AG20443 (cell line): ENCODE results near the gene ARAP1.

Experiments used
- DNase-seq: peaks from one replicate; pipeline ENCODE4 v3.0.0; 2012; ENCODE audit warnings: low spot score, mixed read lengths

Gene ARAP1

GRCh38 chr11:72723508-72723907, 28.7 kb downstream of the ARAP1 start:
- no peak for DNase-seq

GRCh38 chr11:72722050-72722748, 30.0 kb downstream of the ARAP1 start:
- DNase-seq: peak; percentile 95

- no peak for DNase-seq
Observed at GRCh38 chr11:72721689-72722049, 30.5 kb downstream of the ARAP1 start.

GRCh38 chr11:72721276-72721675, 30.9 kb downstream of the ARAP1 start:
- DNase-seq: no peak

GRCh38 chr11:72720784-72721183, 31.4 kb downstream of the ARAP1 start:
- DNase-seq: no peak

GRCh38 chr11:72720047-72720446, 32.2 kb downstream of the ARAP1 start:
- DNase-seq: no peak

- no peak for DNase-seq
Observed at GRCh38 chr11:72719551-72719950, 32.7 kb downstream of the ARAP1 start.

- DNase-seq: no peak
Observed at GRCh38 chr11:72719144-72719543, 33.1 kb downstream of the ARAP1 start.

GRCh38 chr11:72718101-72718501, 34.1 kb downstream of the ARAP1 start:
- DNase-seq: no peak

GRCh38 chr11:72716788-72717435, 35.3 kb downstream of the ARAP1 start:
- no peak for DNase-seq

GRCh38 chr11:72716290-72716689, 35.9 kb downstream of the ARAP1 start:
- no peak for DNase-seq

GRCh38 chr11:72712841-72713240, 39.4 kb downstream of the ARAP1 start:
- DNase-seq: no peak

GRCh38 chr11:72712168-72712751, 39.9 kb downstream of the ARAP1 start:
- no peak for DNase-seq

- no peak for DNase-seq
Observed at GRCh38 chr11:72711141-72711540, 41.1 kb downstream of the ARAP1 start.

- no peak for DNase-seq
Observed at GRCh38 chr11:72710278-72710677, 41.9 kb downstream of the ARAP1 start.

- no peak for DNase-seq
Observed at GRCh38 chr11:72709478-72710238, 42.5 kb downstream of the ARAP1 start.

- no peak for DNase-seq
Observed at GRCh38 chr11:72707032-72707431, 45.2 kb downstream of the ARAP1 start.

- no peak for DNase-seq
Observed at GRCh38 chr11:72706579-72706978, 45.6 kb downstream of the ARAP1 start.

- no peak for DNase-seq
Observed at GRCh38 chr11:72705442-72706365, 46.5 kb downstream of the ARAP1 start.

- no peak for DNase-seq
Observed at GRCh38 chr11:72704783-72705265, 47.4 kb downstream of the ARAP1 start.

GRCh38 chr11:72704028-72704782, 48.0 kb downstream of the ARAP1 start:
- no peak for DNase-seq
